Measurements from ENCODE around the gene LAMTOR4.

Gene LAMTOR4

DNA sequence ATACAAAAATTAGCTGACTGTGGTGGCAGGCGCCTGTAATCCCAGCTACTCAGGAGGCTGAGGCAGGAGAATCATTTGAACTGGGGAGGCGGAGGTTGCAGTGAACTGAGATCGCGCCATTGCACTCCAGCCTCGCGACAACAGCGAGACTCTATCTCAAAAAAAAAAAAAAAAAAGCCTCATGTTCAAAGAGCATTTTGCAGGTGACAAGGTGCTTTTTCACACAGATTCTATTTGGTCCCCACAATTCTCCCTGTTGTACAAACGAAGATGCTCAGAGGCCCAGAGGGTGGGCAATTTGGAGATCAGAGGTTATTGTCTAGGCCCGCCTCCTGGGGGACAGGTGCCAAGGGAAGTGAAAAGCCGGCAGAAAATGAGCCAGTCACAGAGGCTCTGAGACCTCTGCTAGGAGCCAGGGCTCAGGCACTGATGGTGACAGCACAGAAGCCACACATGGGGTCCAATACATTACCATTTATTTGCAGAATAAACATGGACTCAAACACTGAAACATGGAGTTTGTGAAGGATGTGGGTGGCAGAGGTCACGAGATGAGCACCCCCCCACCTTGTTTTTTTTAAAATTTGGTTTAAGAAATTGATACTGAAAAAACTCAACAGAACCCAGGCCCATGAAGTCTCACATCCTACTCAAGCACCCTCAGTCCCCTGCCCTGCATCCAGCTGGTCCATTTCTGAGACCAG, 20.6 kb downstream of the LAMTOR4 start:
- Histone ChIP-seq H3K9ac (ENCODE audit: insufficient read length, low read depth) (no peak overlapping the region), H3K4me3 (ENCODE audit: insufficient read length, low read depth) (no peak overlapping the region), H3K36me3 (ENCODE audit: insufficient read depth, insufficient read length, low read length) (peaks cover 4% of the 10 kb centered on the region), H3K27me3 (ENCODE audit: insufficient read depth, insufficient read length) (peaks cover 13% of the 10 kb centered on the region), H3K9me3 (ENCODE audit: insufficient read depth, low read length) (no peaks in the 10 kb centered on the region), H3K4me1 (ENCODE audit: insufficient read depth, insufficient read length) (peaks cover 13% of the 10 kb centered on the region)
- TF ChIP-seq ZNF274 (IDR thresholded peaks at IDR 0.05; ENCODE audit: low read depth, low read length), result no peak
- TF ChIP-seq YY1 (IDR thresholded peaks at IDR 0.05; ENCODE audit: insufficient read depth, insufficient read length), result no peak
- DNase-seq (ENCODE audit: low read depth, low spot score), result no peak

DNA sequence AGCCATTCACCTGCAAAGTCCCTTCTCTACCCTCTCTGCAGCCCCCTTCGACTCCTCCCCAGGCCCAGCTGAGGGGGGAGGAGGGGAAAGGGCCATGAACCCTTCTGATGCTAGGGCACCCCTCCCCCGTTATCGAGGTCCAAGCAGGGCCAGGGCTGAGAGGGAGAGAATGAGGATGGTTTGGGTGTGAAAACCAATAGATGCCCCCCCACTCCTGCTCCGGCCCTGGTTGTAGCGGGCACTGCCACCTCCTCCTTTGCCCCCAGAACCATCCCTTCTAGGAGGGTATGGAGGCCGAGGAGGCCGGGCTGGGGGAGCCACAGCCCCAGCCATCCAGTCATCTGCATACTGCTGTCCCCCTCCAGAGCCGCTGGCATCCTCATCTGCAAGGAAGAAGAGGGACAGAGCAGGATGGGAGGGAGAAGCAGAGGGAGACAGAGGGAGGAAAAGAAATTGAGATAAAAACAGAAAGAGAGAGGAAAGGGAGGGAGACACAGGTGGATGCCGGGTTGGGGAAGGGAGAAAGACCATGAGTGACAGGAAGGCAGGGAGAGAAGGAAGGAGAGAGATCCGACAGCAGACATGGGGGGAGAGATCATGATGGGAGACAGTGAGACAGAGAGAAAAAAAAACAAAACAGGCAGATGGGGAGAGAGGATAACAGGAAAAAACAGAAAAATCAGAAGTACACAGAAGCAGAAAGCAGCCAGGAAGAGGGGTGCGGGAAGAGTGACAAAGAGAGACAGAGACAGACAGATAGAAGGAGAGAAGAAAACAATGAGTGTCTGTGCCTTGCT, 21.6 kb downstream of the LAMTOR4 start:
- no peaks in the 10 kb centered on the region for H3K9me3 ChIP-seq (ENCODE audit: insufficient read depth, low read length)
- peaks cover 6% of the 10 kb centered on the region for H3K36me3 ChIP-seq (ENCODE audit: insufficient read depth, insufficient read length, low read length)
- peaks cover 13% of the 10 kb centered on the region for H3K27me3 ChIP-seq (ENCODE audit: insufficient read depth, insufficient read length)
- peaks cover 13% of the 10 kb centered on the region for H3K4me1 ChIP-seq (ENCODE audit: insufficient read depth, insufficient read length)
- no peak overlapping the region for H3K4me3 ChIP-seq (ENCODE audit: insufficient read length, low read depth)
- TF ChIP-seq ZNF274 (IDR thresholded peaks at IDR 0.05; ENCODE audit: low read depth, low read length), result no peak
- TF ChIP-seq SUZ12 (IDR thresholded peaks at IDR 0.05; ENCODE audit: extremely low read depth, insufficient read depth, insufficient read length), result no peak
- TF ChIP-seq YY1 (IDR thresholded peaks at IDR 0.05; ENCODE audit: insufficient read depth, insufficient read length), result no peak
- H3K9ac ChIP-seq (ENCODE audit: insufficient read length, low read depth), result peak overlapping the region; percentile 21
- DNase-seq (ENCODE audit: low read depth, low spot score), result no peak

DNA sequence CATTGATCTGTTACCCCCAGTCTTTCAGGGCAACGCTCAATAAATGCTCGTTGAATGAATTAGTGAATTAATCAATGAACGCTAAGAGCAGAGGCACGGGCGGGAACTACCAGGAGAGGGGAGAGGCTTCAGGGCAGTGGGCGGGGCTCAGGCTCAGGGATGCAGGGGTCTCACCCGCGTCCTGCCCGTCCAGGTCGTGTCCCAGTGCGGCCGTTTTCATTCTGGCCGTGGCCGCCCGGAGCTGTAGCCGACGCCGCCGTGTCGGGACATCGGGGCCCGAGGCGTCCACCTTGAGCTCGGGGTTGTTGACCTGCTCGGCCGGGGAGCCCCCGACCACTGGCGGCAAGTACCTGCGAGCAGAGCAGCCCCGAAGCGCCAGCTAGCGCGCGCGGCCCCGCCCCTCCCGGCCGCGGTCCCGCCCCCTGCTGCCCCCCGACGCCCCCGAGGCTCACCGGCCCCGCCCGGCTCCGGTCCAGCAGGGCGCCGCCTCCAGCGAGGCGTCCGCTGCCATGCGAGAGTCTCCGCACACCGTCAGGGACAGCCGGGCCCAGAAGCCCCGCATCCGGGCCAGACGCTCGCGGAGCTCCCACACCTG, 22.5 kb downstream of the LAMTOR4 start:
- DNase-seq (ENCODE audit: low read depth, low spot score), result no peak
- peaks cover 13% of the 10 kb centered on the region for H3K4me1 ChIP-seq (ENCODE audit: insufficient read depth, insufficient read length)
- no peak overlapping the region for H3K9ac ChIP-seq (ENCODE audit: insufficient read length, low read depth)
- H3K9me3 ChIP-seq (ENCODE audit: insufficient read depth, low read length), result no peaks in the 10 kb centered on the region
- H3K4me3 ChIP-seq (ENCODE audit: insufficient read length, low read depth), result no peak overlapping the region
- peaks cover 12% of the 10 kb centered on the region for H3K27me3 ChIP-seq (ENCODE audit: insufficient read depth, insufficient read length)
- TF ChIP-seq SUZ12 (IDR thresholded peaks at IDR 0.05; ENCODE audit: extremely low read depth, insufficient read depth, insufficient read length), result no peak
- TF ChIP-seq YY1 (IDR thresholded peaks at IDR 0.05; ENCODE audit: insufficient read depth, insufficient read length), result no peak
- TF ChIP-seq ZNF274 (IDR thresholded peaks at IDR 0.05; ENCODE audit: low read depth, low read length), result no peak
- H3K36me3 ChIP-seq (ENCODE audit: insufficient read depth, insufficient read length, low read length), result peaks cover 11% of the 10 kb centered on the region

DNA sequence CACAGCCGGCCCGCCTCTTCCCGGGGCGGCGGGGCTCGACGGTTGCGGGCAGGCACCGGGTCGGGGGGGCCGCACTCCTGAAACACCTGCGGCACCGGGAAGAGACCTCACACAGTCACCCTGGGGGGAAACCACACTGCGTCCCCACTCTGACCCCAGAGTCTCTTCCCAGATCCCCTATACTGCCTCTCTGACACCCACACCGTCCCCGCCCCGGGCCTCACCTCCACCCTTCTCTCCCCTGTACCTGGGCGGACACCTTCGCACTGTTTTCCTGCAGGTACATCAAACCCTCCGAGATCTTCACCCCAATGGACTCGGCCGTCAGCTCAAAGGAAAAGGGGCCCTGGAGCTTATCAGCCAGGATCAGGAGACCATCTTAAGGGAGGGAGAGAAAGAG, 23.1 kb downstream of the LAMTOR4 start:
- Histone ChIP-seq H3K4me1 (ENCODE audit: insufficient read depth, insufficient read length) (peaks cover 8% of the 10 kb centered on the region), H3K9ac (ENCODE audit: insufficient read length, low read depth) (no peak overlapping the region), H3K4me3 (ENCODE audit: insufficient read length, low read depth) (no peak overlapping the region), H3K9me3 (ENCODE audit: insufficient read depth, low read length) (no peaks in the 10 kb centered on the region), H3K36me3 (ENCODE audit: insufficient read depth, insufficient read length, low read length) (peaks cover 11% of the 10 kb centered on the region), H3K27me3 (ENCODE audit: insufficient read depth, insufficient read length) (peaks cover 6% of the 10 kb centered on the region)
- TF ChIP-seq YY1 (IDR thresholded peaks at IDR 0.05; ENCODE audit: insufficient read depth, insufficient read length) (no peak), ZNF274 (IDR thresholded peaks at IDR 0.05; ENCODE audit: low read depth, low read length) (no peak), SUZ12 (IDR thresholded peaks at IDR 0.05; ENCODE audit: extremely low read depth, insufficient read depth, insufficient read length) (no peak)
- no peak for DNase-seq (ENCODE audit: low read depth, low spot score)

DNA sequence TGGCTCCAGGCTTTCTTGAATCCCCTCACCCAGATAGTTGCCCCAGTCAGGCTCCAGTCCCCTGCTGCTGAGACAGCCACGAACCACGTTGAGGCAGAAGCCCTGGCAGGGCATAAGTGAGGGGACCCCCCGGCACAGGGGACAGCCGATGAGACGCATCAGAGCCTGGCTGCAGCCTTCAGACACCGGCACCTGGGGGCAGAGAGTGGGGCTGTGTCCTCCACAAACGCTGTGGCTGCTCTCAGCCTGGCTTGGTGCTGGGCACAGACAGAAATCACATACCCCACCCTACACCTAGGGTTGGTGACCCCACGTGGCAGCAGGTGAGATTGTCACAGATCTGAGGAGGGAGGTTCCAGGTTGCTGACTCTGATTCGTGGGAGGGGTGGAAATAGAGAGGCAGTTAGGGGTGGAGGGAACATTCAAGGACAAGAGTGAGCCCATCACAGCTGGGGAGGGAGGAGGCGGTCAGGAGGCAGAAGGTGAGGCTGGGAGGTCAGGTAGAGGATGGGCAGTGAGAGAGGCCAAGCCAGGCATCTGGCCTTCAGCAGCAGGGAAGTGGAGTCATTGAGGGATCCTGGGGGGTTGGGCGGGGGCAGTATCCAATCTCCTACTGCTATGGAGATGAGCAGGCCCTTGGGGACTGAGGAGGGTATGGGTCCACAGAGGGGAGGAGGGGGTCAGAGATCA, 25.2 kb downstream of the LAMTOR4 start:
- Histone ChIP-seq H3K9ac (ENCODE audit: insufficient read length, low read depth) (no peak overlapping the region), H3K9me3 (ENCODE audit: insufficient read depth, low read length) (no peaks in the 10 kb centered on the region; the same call in 1 of the 2 replicates), H3K4me3 (ENCODE audit: insufficient read length, low read depth) (no peak overlapping the region), H3K4me1 (ENCODE audit: insufficient read depth, insufficient read length) (peaks cover 5% of the 10 kb centered on the region), H3K27me3 (ENCODE audit: insufficient read depth, insufficient read length) (no peaks in the 10 kb centered on the region), H3K36me3 (ENCODE audit: insufficient read depth, insufficient read length, low read length) (peaks cover 11% of the 10 kb centered on the region)
- TF ChIP-seq ZNF274 (IDR thresholded peaks at IDR 0.05; ENCODE audit: low read depth, low read length) (no peak), SUZ12 (IDR thresholded peaks at IDR 0.05; ENCODE audit: extremely low read depth, insufficient read depth, insufficient read length) (no peak), YY1 (IDR thresholded peaks at IDR 0.05; ENCODE audit: insufficient read depth, insufficient read length) (no peak)
- no peak for DNase-seq (ENCODE audit: low read depth, low spot score)

DNA sequence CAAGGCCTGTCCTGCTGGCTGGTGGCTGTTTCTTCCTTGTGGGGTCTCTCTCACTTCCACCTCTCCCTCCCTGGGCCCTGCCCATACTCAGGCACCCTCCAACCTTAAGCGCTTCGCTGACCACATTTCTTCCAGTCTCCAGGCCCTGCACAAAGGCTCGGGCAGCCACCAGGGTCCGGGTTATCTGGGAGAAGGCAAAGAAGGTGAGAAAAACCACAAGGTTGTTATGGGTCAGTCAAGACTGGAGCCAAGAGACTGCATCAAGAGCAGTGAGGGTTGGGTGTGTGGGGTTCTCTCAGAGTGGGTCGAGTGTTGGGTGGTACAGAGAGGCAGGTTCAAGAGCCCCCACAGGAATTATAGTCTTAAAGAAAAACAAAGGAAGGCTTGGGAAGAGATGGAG, 25.9 kb downstream of the LAMTOR4 start:
- Histone ChIP-seq H3K4me1 (ENCODE audit: insufficient read depth, insufficient read length) (peaks cover 5% of the 10 kb centered on the region), H3K36me3 (ENCODE audit: insufficient read depth, insufficient read length, low read length) (peaks cover 11% of the 10 kb centered on the region), H3K9me3 (ENCODE audit: insufficient read depth, low read length) (no peaks in the 10 kb centered on the region; the same call in 1 of the 2 replicates), H3K9ac (ENCODE audit: insufficient read length, low read depth) (no peak overlapping the region), H3K27me3 (ENCODE audit: insufficient read depth, insufficient read length) (no peaks in the 10 kb centered on the region), H3K4me3 (ENCODE audit: insufficient read length, low read depth) (no peak overlapping the region)
- TF ChIP-seq SUZ12 (IDR thresholded peaks at IDR 0.05; ENCODE audit: extremely low read depth, insufficient read depth, insufficient read length) (no peak), ZNF274 (IDR thresholded peaks at IDR 0.05; ENCODE audit: low read depth, low read length) (no peak), YY1 (IDR thresholded peaks at IDR 0.05; ENCODE audit: insufficient read depth, insufficient read length) (no peak)
- no peak for DNase-seq (ENCODE audit: low read depth, low spot score)
